ENCODE results near the gene YY1.

GRCh38 chr14:100271247-100271939 lies 32.4 kb downstream of the YY1 start:
- TF ChIP-seq CSRNP3 (CRISPR knock-in tag; IDR thresholded peaks at IDR 0.05) (no peak), CSDC2 (CRISPR knock-in tag; IDR thresholded peaks at IDR 0.05) (no peak), ZFP30 (CRISPR knock-in tag; IDR thresholded peaks at IDR 0.05) (no peak)

All from SK-N-SH treated with all-trans-retinoic acid at 6 μM for 48 hours (cell line).